ENCODE results near the gene NECTIN4. TPM values are rescaled to one million over a fixed set of nuclear protein-coding genes. Genes with fewer than 3 reads are reported as not detected.

The NECTIN4 gene
- total RNA-seq, 1 donor from 2014 or later: not detected

- ChIA-PET POLR2A (no interaction called here), CTCF (no interaction called here)
- TF ChIP-seq CTCF (IDR thresholded peaks at IDR 0.05): no peak
- Mint-ChIP-seq H3K4me3 (no peak overlapping the region), H3K4me1 (peaks cover 4% of the 10 kb centered on the region), H3K9me3 (no peaks in the 10 kb centered on the region), H3K27ac (no peak overlapping the region), H3K36me3 (ENCODE audit: low read depth) (no peaks in the 10 kb centered on the region), H3K27me3 (peaks cover 2% of the 10 kb centered on the region)
- no peak for DNase-seq
- ATAC-seq (ENCODE audit: low read depth): no peak
- intact Hi-C loops (cut with micrococcal nuclease): loop anchor here (2.0 kb wide), 1 partner anchor 14 kb away; no protein-coding TSS in a partner anchor
Measured at GRCh38 chr1:161090617-161091016, 1.3 kb upstream of the NECTIN4 start.

GRCh38 chr1:161089938-161090337, 580 bp upstream of the NECTIN4 start:
- H3K36me3 Mint-ChIP-seq (ENCODE audit: low read depth): no peaks in the 10 kb centered on the region
- TF ChIP-seq CTCF (IDR thresholded peaks at IDR 0.05): no peak
- DNase-seq (no peak), ATAC-seq (ENCODE audit: low read depth) (no peak)
- no peaks in the 10 kb centered on the region for H3K9me3 Mint-ChIP-seq
- H3K27me3 Mint-ChIP-seq: peaks cover 2% of the 10 kb centered on the region
- no peak overlapping the region for H3K4me3 Mint-ChIP-seq
- POLR2A ChIA-PET: no interaction called here
- no peak overlapping the region for H3K27ac Mint-ChIP-seq
- peaks cover 1% of the 10 kb centered on the region for H3K4me1 Mint-ChIP-seq
- CTCF ChIA-PET: interaction anchor here (1.1 kb wide), 1 partner anchor 292 kb away, joined by 3 read pairs; no protein-coding TSS in a partner anchor
- intact Hi-C loops (cut with micrococcal nuclease): loop anchor here (2.0 kb wide), 1 partner anchor 13 kb away; no protein-coding TSS in a partner anchor

- H3K27me3 Mint-ChIP-seq: peaks cover 2% of the 10 kb centered on the region
- intact Hi-C loops (cut with micrococcal nuclease): no loop called here
- ChIA-PET POLR2A (no interaction called here), CTCF (no interaction called here)
- no peak for DNase-seq
- no peak for TF ChIP-seq CTCF (IDR thresholded peaks at IDR 0.05)
- H3K4me3 Mint-ChIP-seq: no peak overlapping the region
- no peaks in the 10 kb centered on the region for H3K36me3 Mint-ChIP-seq (ENCODE audit: low read depth)
- no peaks in the 10 kb centered on the region for H3K9me3 Mint-ChIP-seq
- H3K4me1 Mint-ChIP-seq: no peaks in the 10 kb centered on the region
- H3K27ac Mint-ChIP-seq: no peak overlapping the region
- no peak for ATAC-seq (ENCODE audit: low read depth)
Measured at GRCh38 chr1:161088587-161089110, 709 bp downstream of the NECTIN4 start.

GRCh38 chr1:161086457-161086856, 2.9 kb downstream of the NECTIN4 start:
- ATAC-seq (ENCODE audit: low read depth): no peak
- Mint-ChIP-seq H3K4me3 (no peak overlapping the region), H3K27ac (no peak overlapping the region), H3K9me3 (no peaks in the 10 kb centered on the region), H3K4me1 (no peaks in the 10 kb centered on the region), H3K27me3 (peaks cover 2% of the 10 kb centered on the region), H3K36me3 (ENCODE audit: low read depth) (no peaks in the 10 kb centered on the region)
- no peak for DNase-seq
- ChIA-PET CTCF (no interaction called here), POLR2A (interaction anchor here (1.0 kb wide), 1 partner anchor 11 kb away, joined by 3 read pairs; the partner anchor contains the start of gene KLHDC9)
- intact Hi-C loops (cut with micrococcal nuclease): no loop called here
- no peak for TF ChIP-seq CTCF (IDR thresholded peaks at IDR 0.05)

GRCh38 chr1:161085165-161085564, 4.2 kb downstream of the NECTIN4 start:
- TF ChIP-seq CTCF (IDR thresholded peaks at IDR 0.05): no peak
- Mint-ChIP-seq H3K4me3 (no peak overlapping the region), H3K27ac (no peak overlapping the region), H3K4me1 (no peaks in the 10 kb centered on the region), H3K9me3 (no peaks in the 10 kb centered on the region), H3K27me3 (peaks cover 2% of the 10 kb centered on the region), H3K36me3 (ENCODE audit: low read depth) (no peaks in the 10 kb centered on the region)
- ChIA-PET CTCF (no interaction called here), POLR2A (interaction anchor here (0.6 to 0.7 kb wide), 2 partner anchors 11 to 37 kb away, joined by 4 to 5 read pairs; no protein-coding TSS in a partner anchor)
- intact Hi-C loops (cut with micrococcal nuclease): no loop called here
- no peak for ATAC-seq (ENCODE audit: low read depth)
- DNase-seq: no peak
